MG63 (cell line): ENCODE results near the gene AMD1. TPM values are rescaled to one million over a fixed set of nuclear protein-coding genes. Genes with fewer than 3 reads are reported as not detected.
"Not testable (repeated sequence)": the region's sequence is repeated elsewhere in the genome, so short reads cannot be mapped to it uniquely, and the experiment has no call there.

ENCODE experiments used
- DNase-seq: peaks from one replicate; pipeline ENCODE4 v3.0.0-alpha.2; 2020
- H3K27me3 ChIP-seq: fragments of 250-450 bp; sonication (Bioruptor Pico); 2 replicates; pipeline ENCODE4 v1.5.1; 2020; ENCODE audit warnings: mild to moderate bottlenecking, moderate library complexity
- H3K36me3 ChIP-seq: fragments of 250-450 bp; sonication (Bioruptor Pico); 2 replicates; pipeline ENCODE4 v1.5.1; 2020; ENCODE audit warnings: mild to moderate bottlenecking, moderate library complexity
- H3K4me3 ChIP-seq: fragments of 250-450 bp; sonication (Bioruptor Pico); 2 replicates; pipeline ENCODE4 v1.5.1; 2020; ENCODE audit warnings: mild to moderate bottlenecking, moderate library complexity
- H3K9me3 ChIP-seq: fragments of 250-450 bp; sonication (Bioruptor Pico); 2 replicates; pipeline ENCODE4 v1.5.1; 2020; ENCODE audit warnings: mild to moderate bottlenecking, moderate library complexity
- total RNA-seq: library from RNA; depleted of rRNA; stranded (reverse); fragments of >200 nt; shearing (Covaris generic); gene quantifications from 2 replicates; pipeline ENCODE4 v1.2.3, GENCODE V29; 2014; ENCODE audit warnings: low replicate concordance; rRNA removed

The AMD1 gene
- 46.5 and 50.5 TPM in 2 replicates for total RNA-seq

DNA sequence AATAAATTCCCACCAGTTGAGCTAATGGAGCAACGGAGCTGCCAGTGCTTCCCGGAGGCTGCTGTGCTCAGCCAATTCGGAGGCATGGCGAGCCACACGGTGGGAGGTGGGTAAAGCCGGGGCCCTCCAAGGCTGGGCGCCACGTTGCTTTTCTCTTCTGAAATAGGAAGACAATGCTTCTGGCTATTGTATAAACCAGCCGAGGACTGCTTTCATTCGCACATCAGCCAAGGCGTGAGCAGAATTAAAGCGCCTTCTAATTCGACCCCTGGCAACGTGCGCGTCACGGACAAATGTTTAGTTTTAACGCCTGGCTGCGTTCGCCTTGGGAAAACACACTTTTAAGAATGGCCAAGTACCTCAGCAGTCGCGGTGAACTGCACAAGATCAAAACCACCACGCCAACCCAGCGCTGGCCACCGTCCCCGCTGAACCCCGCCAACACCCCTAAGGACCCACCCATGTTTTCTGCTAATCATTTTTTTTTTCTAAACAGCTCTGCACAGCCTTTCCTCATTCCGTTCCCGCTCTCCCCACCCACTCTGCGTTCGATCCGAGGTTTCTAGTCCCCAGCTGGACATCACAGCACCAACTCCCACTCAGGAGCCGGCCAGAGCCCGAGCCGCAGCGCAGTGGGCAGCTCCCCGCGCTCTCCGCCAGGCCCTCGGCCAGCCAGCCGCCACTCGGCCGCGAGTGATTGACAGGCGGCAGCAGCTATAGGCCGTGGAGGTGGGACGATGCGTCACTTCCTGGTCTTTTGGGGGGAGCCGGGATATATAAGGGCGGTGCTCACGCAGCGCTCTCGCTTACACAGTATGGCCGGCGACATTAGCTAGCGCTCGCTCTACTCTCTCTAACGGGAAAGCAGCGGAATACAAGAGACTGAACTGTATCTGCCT, at the start of gene AMD1:
Gene AMD1 (plus strand): TSS at position 805 of the 899 bp plus-strand sequence. CDS start 321 bp downstream, outside the sequence.
- Histone ChIP-seq H3K9me3 (no peaks in the 10 kb centered on the region), H3K4me3 (peak within 1 kb of the TSS; percentile 93), H3K36me3 (peaks cover 13% of the 10 kb centered on the region), H3K27me3 (no peaks in the 10 kb centered on the region)
- peak; percentile 99 for DNase-seq

DNA sequence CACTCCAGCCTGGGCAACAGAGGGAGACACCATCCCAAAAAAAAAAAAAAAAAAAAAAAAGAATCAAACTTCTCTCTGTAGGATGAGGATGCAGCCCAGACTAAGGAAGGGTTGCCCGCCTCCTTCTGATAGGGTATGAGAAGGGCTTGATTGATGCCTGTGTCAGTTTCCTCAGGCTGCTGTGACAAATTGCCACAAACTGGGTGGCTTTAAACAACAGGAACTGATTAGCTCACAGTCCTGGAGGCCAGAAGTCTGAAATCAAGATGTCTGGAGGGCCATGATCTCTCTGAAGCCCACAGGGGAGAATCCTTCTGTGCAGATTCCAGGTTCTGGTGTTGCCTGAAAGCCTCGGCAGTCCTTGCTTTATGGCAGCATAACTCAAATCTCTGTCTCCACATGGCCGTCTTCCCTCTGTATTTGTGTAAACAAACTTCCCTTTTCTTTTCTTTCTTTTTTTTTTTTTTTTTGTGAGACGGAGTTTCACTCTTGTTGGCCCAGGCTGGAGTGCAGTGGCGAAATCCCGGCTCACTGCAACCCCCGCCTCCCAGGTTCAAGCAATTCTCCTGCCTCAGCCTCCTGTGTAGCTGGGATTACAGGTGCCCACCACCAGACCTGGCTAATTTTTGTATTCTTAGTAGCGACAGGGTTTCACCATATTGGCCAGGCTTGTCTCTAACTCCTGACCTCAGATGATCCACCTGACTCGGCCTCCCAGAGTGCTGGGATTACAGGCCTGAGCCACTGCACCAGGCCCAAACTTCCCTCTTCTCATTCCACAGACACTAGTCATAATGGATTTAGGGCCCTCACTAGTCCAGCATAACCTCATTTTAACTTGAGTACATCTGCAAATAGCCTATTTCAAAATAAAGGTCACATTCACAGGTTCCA, 48.1 kb upstream of the AMD1 start:
- Histone ChIP-seq H3K36me3 (no peaks in the 10 kb centered on the region), H3K27me3 (no peaks in the 10 kb centered on the region), H3K4me3 (no peak overlapping the region), H3K9me3 (no peaks in the 10 kb centered on the region)
- no peak for DNase-seq

GRCh38 chr6:110828396-110828795, 46.2 kb upstream of the AMD1 start:
- DNase-seq: no peak

DNA sequence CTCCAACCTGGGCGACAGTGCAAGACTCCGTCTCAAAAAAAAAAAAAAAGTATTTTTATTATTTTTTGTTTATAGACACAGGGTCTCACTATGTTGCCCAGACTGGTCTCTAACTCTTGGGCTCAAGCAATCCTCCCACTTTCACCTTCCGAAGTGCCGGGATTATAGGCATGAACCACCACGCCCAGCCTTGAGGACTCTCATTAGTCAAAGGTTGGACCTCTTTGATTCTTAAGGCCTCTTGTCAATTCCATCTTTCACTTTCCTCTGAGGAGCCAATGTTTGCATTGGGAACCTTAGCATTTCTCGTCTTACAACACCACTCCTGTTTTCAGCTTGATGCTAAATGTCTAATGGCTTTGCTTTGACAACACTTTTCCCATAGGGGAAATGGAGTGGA, 43.2 kb upstream of the AMD1 start:
- H3K36me3 ChIP-seq: no peaks in the 10 kb centered on the region
- no peak for DNase-seq
- H3K27me3 ChIP-seq: no peaks in the 10 kb centered on the region
- no peaks in the 10 kb centered on the region for H3K9me3 ChIP-seq
- H3K4me3 ChIP-seq: no peak overlapping the region

More at GRCh38 chr6:110828396-110828795, 46.2 kb upstream of the AMD1 start:
- Histone ChIP-seq H3K36me3 (no peaks in the 10 kb centered on the region), H3K4me3 (no peak overlapping the region), H3K9me3 (no peaks in the 10 kb centered on the region), H3K27me3 (no peaks in the 10 kb centered on the region)

DNA sequence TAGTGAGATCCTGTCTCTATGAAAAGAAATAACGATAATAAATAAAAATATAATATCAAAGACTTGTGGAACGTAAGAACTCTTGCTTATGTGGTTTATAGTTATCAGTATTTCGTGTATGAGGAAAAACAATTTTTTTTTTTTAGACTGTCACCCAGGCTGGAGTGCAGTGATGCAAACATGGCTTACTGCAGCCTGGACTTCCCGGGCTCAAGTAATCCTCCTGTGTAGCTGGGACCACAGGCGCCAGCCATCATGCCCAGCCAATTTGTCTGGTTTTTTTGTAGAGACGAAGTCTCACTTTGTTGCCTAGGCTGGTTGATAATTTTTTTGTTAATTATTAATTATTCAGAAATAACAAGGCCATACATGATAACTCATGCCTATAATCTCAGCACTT, 40.8 kb upstream of the AMD1 start:
- Histone ChIP-seq H3K9me3 (no peaks in the 10 kb centered on the region), H3K4me3 (no peak overlapping the region), H3K36me3 (no peaks in the 10 kb centered on the region), H3K27me3 (no peaks in the 10 kb centered on the region)
- no peak for DNase-seq

DNA sequence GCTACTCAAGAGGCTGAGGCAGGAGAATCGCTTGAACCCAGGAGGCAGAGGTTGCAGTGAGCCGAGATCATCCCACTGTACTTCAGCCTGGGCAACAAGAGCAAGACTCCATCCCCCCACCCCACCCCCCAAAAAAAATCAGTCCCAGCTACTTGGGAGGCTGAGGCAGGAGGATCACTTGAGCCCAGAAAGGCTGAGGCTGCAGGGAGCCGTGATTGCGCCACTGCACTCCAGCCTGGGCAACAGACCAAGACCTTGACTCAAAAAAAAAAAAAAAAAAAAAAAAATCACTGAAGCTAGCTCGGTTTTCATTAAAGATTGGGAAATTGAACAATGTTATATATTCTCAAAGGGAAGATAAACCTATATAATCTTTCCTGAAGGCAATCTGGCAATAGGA, 38.8 kb upstream of the AMD1 start:
- not testable (repeated sequence) for H3K4me3 ChIP-seq, DNase-seq, H3K9me3 ChIP-seq, H3K27me3 ChIP-seq, H3K36me3 ChIP-seq

DNA sequence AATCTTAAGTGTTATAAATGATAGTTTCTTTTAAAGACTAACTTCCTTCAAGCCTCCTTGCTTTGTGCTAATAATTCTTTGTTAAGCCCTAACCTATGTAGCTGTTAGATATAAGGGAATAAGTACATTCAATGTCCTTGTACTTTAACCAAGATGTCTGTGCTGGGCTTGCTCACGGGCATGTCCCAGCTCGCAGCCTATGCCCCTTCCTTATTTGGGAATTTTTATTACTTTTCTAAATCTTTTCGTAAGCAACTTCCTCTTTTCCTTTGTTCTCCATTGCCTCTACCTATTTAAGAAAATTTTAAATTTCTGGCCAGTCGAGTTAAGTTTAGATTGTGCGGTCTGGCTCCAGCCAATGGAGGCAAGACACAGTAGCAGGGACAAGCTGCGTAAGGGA, 33.3 kb upstream of the AMD1 start:
- Histone ChIP-seq H3K36me3 (no peaks in the 10 kb centered on the region), H3K27me3 (no peaks in the 10 kb centered on the region), H3K4me3 (no peak overlapping the region), H3K9me3 (no peaks in the 10 kb centered on the region)
- no peak for DNase-seq

- no peak overlapping the region for H3K4me3 ChIP-seq
- H3K9me3 ChIP-seq: no peaks in the 10 kb centered on the region
- DNase-seq: no peak
- no peaks in the 10 kb centered on the region for H3K27me3 ChIP-seq
- H3K36me3 ChIP-seq: no peaks in the 10 kb centered on the region
These were observed 24.8 kb upstream of the AMD1 start for GRCh38 chr6:110849781-110850180.

- Histone ChIP-seq H3K36me3 (no peaks in the 10 kb centered on the region), H3K9me3 (no peaks in the 10 kb centered on the region), H3K4me3 (no peak overlapping the region), H3K27me3 (no peaks in the 10 kb centered on the region)
- DNase-seq: no peak
These were observed 21.8 kb upstream of the AMD1 start for GRCh38 chr6:110852773-110853172.

GRCh38 chr6:110853754-110854477, 20.7 kb upstream of the AMD1 start:
- H3K4me3 ChIP-seq: no peak overlapping the region
- no peaks in the 10 kb centered on the region for H3K36me3 ChIP-seq
- no peaks in the 10 kb centered on the region for H3K27me3 ChIP-seq
- no peaks in the 10 kb centered on the region for H3K9me3 ChIP-seq
- no peak for DNase-seq

DNA sequence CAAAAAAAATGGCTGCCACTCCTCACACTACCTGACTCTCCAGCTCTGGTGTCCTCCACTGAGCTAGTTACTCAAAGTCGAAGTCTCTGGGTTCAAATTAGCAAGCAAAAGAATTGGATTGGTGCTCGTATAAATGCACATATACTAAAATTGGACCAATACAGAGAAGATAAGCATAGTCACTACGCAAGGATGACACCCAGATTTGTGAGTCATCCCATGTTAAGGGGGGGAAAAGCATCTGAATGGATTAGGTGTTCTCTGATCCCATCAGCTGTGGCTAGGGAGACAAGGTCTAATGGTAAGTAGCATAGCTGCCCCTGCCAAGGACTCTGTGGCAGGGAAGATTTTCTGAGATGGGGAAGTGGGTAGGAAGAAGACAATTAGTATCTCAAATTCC, 18.3 kb upstream of the AMD1 start:
- Histone ChIP-seq H3K27me3 (no peaks in the 10 kb centered on the region), H3K9me3 (no peaks in the 10 kb centered on the region), H3K36me3 (no peaks in the 10 kb centered on the region), H3K4me3 (no peak overlapping the region)
- DNase-seq: no peak

GRCh38 chr6:110858016-110858415, 16.6 kb upstream of the AMD1 start:
- no peak for DNase-seq
- no peak overlapping the region for H3K4me3 ChIP-seq
- no peaks in the 10 kb centered on the region for H3K9me3 ChIP-seq
- H3K27me3 ChIP-seq: no peaks in the 10 kb centered on the region
- H3K36me3 ChIP-seq: no peaks in the 10 kb centered on the region

DNA sequence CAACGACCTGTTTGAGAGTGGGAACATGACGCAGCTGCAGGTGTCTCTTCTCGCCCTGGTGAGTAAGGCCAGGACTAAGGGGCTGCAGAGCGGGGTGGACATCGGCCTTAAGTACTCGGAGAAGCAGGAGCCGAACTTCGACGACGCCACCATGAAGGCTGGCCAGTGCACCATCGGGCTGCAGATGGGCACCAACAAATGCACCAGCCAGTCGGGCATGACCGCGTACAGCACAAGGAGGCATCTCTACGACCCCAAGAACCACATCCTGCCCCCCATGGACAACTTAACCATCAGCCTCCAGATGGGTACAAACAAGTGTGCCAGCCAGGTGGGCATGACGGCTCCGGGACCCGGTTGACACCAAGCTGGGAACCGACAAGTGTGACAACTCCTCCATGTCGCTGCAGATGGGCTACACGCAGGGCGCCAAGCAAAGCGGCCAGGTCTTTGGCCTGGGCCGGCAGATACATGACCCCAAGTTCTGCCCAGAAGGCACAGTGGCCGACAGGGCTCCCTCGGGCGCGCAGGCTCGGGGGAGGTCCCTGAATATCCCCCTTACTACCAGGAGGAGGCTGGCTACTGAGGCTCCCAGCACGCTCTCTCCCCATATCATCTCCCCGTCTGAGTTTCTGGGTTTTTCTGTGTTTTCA, 15.9 kb upstream of the AMD1 start:
- H3K27me3 ChIP-seq: no peaks in the 10 kb centered on the region
- H3K9me3 ChIP-seq: no peaks in the 10 kb centered on the region
- H3K4me3 ChIP-seq: no peak overlapping the region
- H3K36me3 ChIP-seq: no peaks in the 10 kb centered on the region
- no peak for DNase-seq

GRCh38 chr6:110859335-110859792, 15.2 kb upstream of the AMD1 start:
- H3K36me3 ChIP-seq: no peaks in the 10 kb centered on the region
- no peak overlapping the region for H3K4me3 ChIP-seq
- DNase-seq: no peak
- H3K27me3 ChIP-seq: no peaks in the 10 kb centered on the region
- H3K9me3 ChIP-seq: no peaks in the 10 kb centered on the region

- no peaks in the 10 kb centered on the region for H3K27me3 ChIP-seq
- no peak for DNase-seq
- no peaks in the 10 kb centered on the region for H3K9me3 ChIP-seq
- H3K4me3 ChIP-seq: no peak overlapping the region
- no peaks in the 10 kb centered on the region for H3K36me3 ChIP-seq
These were observed 9.8 kb upstream of the AMD1 start for GRCh38 chr6:110864824-110865223.

GRCh38 chr6:110874880-110875547, 429 bp downstream of the AMD1 start:
- H3K9me3 ChIP-seq: no peaks in the 10 kb centered on the region
- H3K27me3 ChIP-seq: no peaks in the 10 kb centered on the region
- peaks cover 13% of the 10 kb centered on the region for H3K36me3 ChIP-seq
- peak overlapping the region; percentile 93 for H3K4me3 ChIP-seq
- peak; percentile 28 for DNase-seq
